Measurements from ENCODE around the gene ADARB2.

DNA sequence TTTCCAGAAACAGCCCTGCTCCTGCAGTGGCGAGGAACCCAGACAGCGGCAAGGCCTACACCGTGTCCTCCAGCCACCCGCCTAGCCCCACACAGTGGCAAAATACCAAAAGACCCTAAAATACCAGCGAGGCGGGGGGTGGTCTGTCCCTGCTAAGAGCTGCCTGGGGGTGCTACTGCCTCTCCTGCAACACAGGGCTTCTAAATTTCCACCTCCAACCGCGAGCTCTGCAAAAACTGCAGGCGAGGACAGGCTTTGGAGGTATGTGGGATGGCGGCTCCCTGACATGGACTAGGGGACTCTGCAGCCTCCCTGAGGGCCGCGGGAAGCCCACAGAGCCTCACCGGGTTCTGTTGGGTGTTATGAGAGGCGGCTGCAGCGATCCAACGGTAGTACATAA, 558.8 kb downstream of the ADARB2 start:
- no peak for TF ChIP-seq EZH2phosphoT487 (IDR thresholded peaks at IDR 0.05; ENCODE audit: borderline replicate concordance, low read length)
- TF ChIP-seq, protein P1, sequence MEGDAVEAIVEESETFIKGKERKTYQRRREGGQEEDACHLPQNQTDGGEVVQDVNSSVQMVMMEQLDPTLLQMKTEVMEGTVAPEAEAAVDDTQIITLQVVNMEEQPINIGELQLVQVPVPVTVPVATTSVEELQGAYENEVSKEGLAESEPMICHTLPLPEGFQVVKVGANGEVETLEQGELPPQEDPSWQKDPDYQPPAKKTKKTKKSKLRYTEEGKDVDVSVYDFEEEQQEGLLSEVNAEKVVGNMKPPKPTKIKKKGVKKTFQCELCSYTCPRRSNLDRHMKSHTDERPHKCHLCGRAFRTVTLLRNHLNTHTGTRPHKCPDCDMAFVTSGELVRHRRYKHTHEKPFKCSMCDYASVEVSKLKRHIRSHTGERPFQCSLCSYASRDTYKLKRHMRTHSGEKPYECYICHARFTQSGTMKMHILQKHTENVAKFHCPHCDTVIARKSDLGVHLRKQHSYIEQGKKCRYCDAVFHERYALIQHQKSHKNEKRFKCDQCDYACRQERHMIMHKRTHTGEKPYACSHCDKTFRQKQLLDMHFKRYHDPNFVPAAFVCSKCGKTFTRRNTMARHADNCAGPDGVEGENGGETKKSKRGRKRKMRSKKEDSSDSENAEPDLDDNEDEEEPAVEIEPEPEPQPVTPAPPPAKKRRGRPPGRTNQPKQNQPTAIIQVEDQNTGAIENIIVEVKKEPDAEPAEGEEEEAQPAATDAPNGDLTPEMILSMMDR (IDR thresholded peaks at IDR 0.05; ENCODE audit: low read depth, low read length, poor library complexity, severe bottlenecking): no peak

Data from DOHH2 (cell line).